HepG2 (cell line): ENCODE results near the gene MTA2. TPM values are rescaled to one million over a fixed set of nuclear protein-coding genes. Genes with fewer than 3 reads are reported as not detected.

ENCODE experiments used
- CBX2 ChIP-seq, 2 experiments: fragments of 200-600 bp in 1 of 2; sonication (generic); formaldehyde crosslinking in 1 of 2; IDR thresholded peaks; 2 replicates each; pipeline versions ENCODE4 v1.7.0 to v1.8.1; 2018 to 2022; ENCODE audit warnings: low read depth in 2 of 2, low read length in 1 of 2, mild to moderate bottlenecking in 1 of 2, missing genetic modification reagents in 1 of 2
- CREBL2 ChIP-seq: sonication (generic); formaldehyde crosslinking; IDR thresholded peaks from 2 replicates; pipeline ENCODE4 v1.8.1; 2023; ENCODE audit warnings: missing genetic modification reagents, mild to moderate bottlenecking, borderline replicate concordance
- EHMT2 ChIP-seq: fragments of 200-600 bp; sonication (generic); IDR thresholded peaks from 2 replicates; pipeline ENCODE4 v1.7.0; 2017; ENCODE audit warnings: antibody characterized with exemption, low read depth, low read length, borderline replicate concordance
- EP300 ChIP-seq, 3 experiments: sonication (generic) in 1 of 3; formaldehyde crosslinking in 1 of 3; IDR thresholded peaks; 2 replicates each; pipeline versions ENCODE4 v1.5.1 to v1.6.1; 2011 to 2020; ENCODE audit warnings: low read depth in 2 of 3, low read length in 2 of 3, borderline replicate concordance in 1 of 3, improper control_type of control experiment in 1 of 3, mild to moderate bottlenecking in 1 of 3, missing genetic modification reagents in 1 of 3, moderate library complexity in 1 of 3
- ETV5 ChIP-seq: IDR thresholded peaks from 2 replicates; pipeline ENCODE4 v1.6.1; 2018; ENCODE audit warnings: missing biosample characterization, missing genetic modification reagents, inconsistent platforms, borderline replicate concordance
- FOSL2 ChIP-seq: sonication (generic); formaldehyde crosslinking; IDR thresholded peaks from 2 replicates; pipeline ENCODE4 v1.4.0; 2020; ENCODE audit warnings: missing genetic modification reagents
- HDAC2 ChIP-seq: sonication (generic); formaldehyde crosslinking; IDR thresholded peaks from 2 replicates; pipeline ENCODE4 v1.4.0; 2020; ENCODE audit warnings: missing genetic modification reagents
- NR1H2 ChIP-seq: sonication (generic); formaldehyde crosslinking; IDR thresholded peaks from 2 replicates; pipeline ENCODE4 v1.8.1; 2022; ENCODE audit warnings: low read depth, missing genetic modification reagents, borderline replicate concordance
- PRMT3 ChIP-seq: sonication (generic); formaldehyde crosslinking; IDR thresholded peaks from 2 replicates; pipeline ENCODE4 v1.8.1; 2022; ENCODE audit warnings: low read depth, mild to moderate bottlenecking, moderate library complexity, missing genetic modification reagents, borderline replicate concordance
- SMAD3 ChIP-seq: sonication (generic); formaldehyde crosslinking; IDR thresholded peaks from 2 replicates; pipeline ENCODE4 v1.4.0; 2020; ENCODE audit warnings: missing genetic modification reagents
- SMYD3 ChIP-seq: sonication (generic); formaldehyde crosslinking; IDR thresholded peaks from 2 replicates; pipeline ENCODE4 v1.8.1; 2023; ENCODE audit warnings: mild to moderate bottlenecking, missing genetic modification reagents
- SOX5 ChIP-seq: IDR thresholded peaks from 2 replicates; pipeline ENCODE4 v1.6.1; 2016; ENCODE audit warnings: borderline replicate concordance
- SP2 ChIP-seq: sonication (generic); formaldehyde crosslinking; IDR thresholded peaks from 2 replicates; pipeline ENCODE4 v1.5.1; 2020; ENCODE audit warnings: mild to moderate bottlenecking, missing genetic modification reagents
- TARDBP ChIP-seq: sonication (generic); formaldehyde crosslinking; IDR thresholded peaks from 2 replicates; pipeline ENCODE4 v1.8.0; 2022; ENCODE audit warnings: mild to moderate bottlenecking, missing genetic modification reagents
- TRAFD1 ChIP-seq: sonication (generic); formaldehyde crosslinking; IDR thresholded peaks from 2 replicates; pipeline ENCODE4 v1.5.1; 2020; ENCODE audit warnings: missing genetic modification reagents, mild to moderate bottlenecking, borderline replicate concordance
- ZBTB1 ChIP-seq: sonication (generic); formaldehyde crosslinking; IDR thresholded peaks from 2 replicates; pipeline ENCODE4 v1.4.0; 2020; ENCODE audit warnings: missing genetic modification reagents, borderline replicate concordance
- ZBTB43 ChIP-seq: sonication (generic); formaldehyde crosslinking; conservative IDR thresholded peaks from 2 replicates; pipeline ENCODE4 v1.4.0; 2020; ENCODE audit warnings: missing genetic modification reagents
- ZEB1 ChIP-seq: IDR thresholded peaks from 2 replicates; pipeline ENCODE4 v1.6.1; 2012; ENCODE audit warnings: mild to moderate bottlenecking, low read depth, inconsistent platforms; ENCODE audit not compliant: insufficient replicate concordance
- ZNF296 ChIP-seq: sonication (generic); formaldehyde crosslinking; conservative IDR thresholded peaks from 2 replicates; pipeline ENCODE4 v1.5.0; 2020; ENCODE audit warnings: mild to moderate bottlenecking, missing genetic modification reagents
- ZNF543 ChIP-seq: sonication (generic); formaldehyde crosslinking; IDR thresholded peaks from 2 replicates; pipeline ENCODE4 v1.4.0; 2020; ENCODE audit warnings: mild to moderate bottlenecking, missing genetic modification reagents
- ZNF777 ChIP-seq: sonication (generic); formaldehyde crosslinking; IDR thresholded peaks from 2 replicates; pipeline ENCODE4 v1.4.0; 2020; ENCODE audit warnings: missing genetic modification reagents
- polyA plus RNA-seq, 8 experiments: library from polyadenylated mRNA; depleted of rRNA in 3 of 8; stranded (reverse) in 7 of 8; unstranded in 1 of 8; fragments of >200 nt; fragmentation: Illumina TruSeq in 4 of 8; extraction: Trizol in 4 of 8; gene quantifications; 2 replicates each; pipeline versions ENCODE4 v1.2.1 to v1.2.3, GENCODE V29; 2011 to 2016; ENCODE audit warnings: low read depth in 4 of 8, missing spikeins in 1 of 8, mixed read lengths in 1 of 8; ENCODE audit not compliant: insufficient read depth in 1 of 8
- total RNA-seq, 5 experiments: library from RNA; depleted of rRNA; stranded (reverse); fragments of >200 nt; fragmentation: Illumina TruSeq; extraction: Trizol; gene quantifications; 2 replicates each; pipeline ENCODE4 v1.2.3, GENCODE V29; 2016; ENCODE audit warnings: low read depth in 1 of 5
- TF ChIP-seq, protein P1 (sequence below): IDR thresholded peaks from 2 replicates; pipeline ENCODE4 v1.6.1; 2018; ENCODE audit warnings: missing genetic modification reagents, mild to moderate bottlenecking, missing compliant biosample characterization

The MTA2 gene
- total and polyA plus RNA-seq, 2 of the 13 experiments (the other 11 are each of a cell fraction or from before 2014, with no cell fraction given) = 14.0 to 70.0 TPM

DNA sequence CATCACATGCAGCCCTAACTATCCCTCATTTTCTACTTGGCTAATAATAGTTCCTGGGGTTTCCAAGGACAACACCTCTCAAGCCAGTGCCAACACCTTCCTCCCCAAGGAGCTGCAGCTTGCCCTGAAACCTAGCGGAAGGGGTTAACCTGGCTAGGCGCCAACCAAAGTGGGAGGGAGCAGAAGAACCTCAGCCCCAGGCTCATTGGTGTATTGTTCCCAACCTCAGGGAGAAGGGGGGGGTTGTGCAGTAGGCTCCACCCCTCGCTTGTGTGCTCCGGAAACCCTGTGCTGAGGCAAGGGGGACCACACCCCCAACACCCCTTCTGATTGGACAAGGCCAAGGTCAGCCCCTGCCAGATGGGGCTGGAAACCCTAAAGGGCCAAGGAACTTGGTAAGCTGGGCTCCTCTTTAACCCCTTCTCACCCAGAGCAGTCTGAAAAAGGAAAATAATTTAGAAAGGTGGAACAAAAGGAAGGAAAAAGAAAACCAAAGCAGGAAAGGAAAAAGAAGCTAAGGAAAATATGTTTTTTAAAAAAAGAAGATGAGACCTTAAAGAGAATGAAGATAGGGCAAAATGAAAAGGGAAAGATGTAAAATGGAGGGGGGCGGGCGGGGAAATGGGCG lies 2.5 kb downstream of the MTA2 start (continued):
- peak; percentile 65 for TF ChIP-seq SP2 (CRISPR knock-in tag)
- TF ChIP-seq FOSL2 = 0 out of 2 replicates have a peak, but pooled peaks have one; percentile 15
- TF ChIP-seq ZNF777 (CRISPR knock-in tag) = 0 out of 2 replicates have a peak, but pooled peaks have one; percentile 35
- no peak for TF ChIP-seq TRAFD1
- 0 out of 2 replicates have a peak, but pooled peaks have one; percentile 22 for TF ChIP-seq ZBTB43 (CRISPR knock-in tag)
- peak; percentile 28 to 50; a peak in 1 of 4 replicates for TF ChIP-seq EP300 (IDR thresholded peaks at IDR 0.05; ENCODE audit: low read depth in 2 of 2, low read length in 2 of 2)
- no peak for TF ChIP-seq EP300 (CRISPR knock-in tag; IDR thresholded peaks at IDR 0.05; ENCODE audit: borderline replicate concordance)
- no peak for TF ChIP-seq ZNF543 (CRISPR knock-in tag)
- no peak for TF ChIP-seq EHMT2
- TF ChIP-seq ZBTB1 (CRISPR knock-in tag) = no peak
- TF ChIP-seq SOX5 (CRISPR knock-in tag) = peak; percentile 76; the same call in 1 of the 2 replicates
- TF ChIP-seq HDAC2 (CRISPR knock-in tag) = peak; percentile 55; the same call in 1 of the 2 replicates
- TF ChIP-seq TARDBP = peak; percentile 75
- no peak for TF ChIP-seq ZEB1
- TF ChIP-seq, protein P1, sequence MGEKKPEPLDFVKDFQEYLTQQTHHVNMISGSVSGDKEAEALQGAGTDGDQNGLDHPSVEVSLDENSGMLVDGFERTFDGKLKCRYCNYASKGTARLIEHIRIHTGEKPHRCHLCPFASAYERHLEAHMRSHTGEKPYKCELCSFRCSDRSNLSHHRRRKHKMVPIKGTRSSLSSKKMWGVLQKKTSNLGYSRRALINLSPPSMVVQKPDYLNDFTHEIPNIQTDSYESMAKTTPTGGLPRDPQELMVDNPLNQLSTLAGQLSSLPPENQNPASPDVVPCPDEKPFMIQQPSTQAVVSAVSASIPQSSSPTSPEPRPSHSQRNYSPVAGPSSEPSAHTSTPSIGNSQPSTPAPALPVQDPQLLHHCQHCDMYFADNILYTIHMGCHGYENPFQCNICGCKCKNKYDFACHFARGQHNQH (CRISPR knock-in tag) = peak; percentile 46; the same call in 1 of the 2 replicates
- TF ChIP-seq CBX2 (IDR thresholded peaks at IDR 0.05; ENCODE audit: low read depth, low read length) = no peak
- no peak for TF ChIP-seq CBX2 (CRISPR knock-in tag; IDR thresholded peaks at IDR 0.05; ENCODE audit: low read depth)
- no peak for TF ChIP-seq CREBL2
- TF ChIP-seq ZNF296 = no peak
- TF ChIP-seq ETV5 (CRISPR knock-in tag) = peak; percentile 86; the same call in 1 of the 2 replicates
- TF ChIP-seq SMYD3 (CRISPR knock-in tag) = no peak
- TF ChIP-seq PRMT3 (CRISPR knock-in tag) = no peak
- TF ChIP-seq SMAD3 = no peak
- TF ChIP-seq NR1H2 (CRISPR knock-in tag) = no peak
